Immature natural killer cell (primary cell): ENCODE results near the gene CACNA1D. TPM values are rescaled to one million over a fixed set of nuclear protein-coding genes. Genes with fewer than 3 reads are reported as not detected.

Source experiments
- DNase-seq, 3 donors: peaks; one replicate each; pipeline ENCODE4 v3.0.0; 2022; ENCODE audit warnings: mixed read lengths in 1 of 3
- H3K27ac Mint-ChIP-seq, 6 donors: one replicate each; pipeline ENCODE4 v1.8.0; 2020; ENCODE audit warnings: mixed read lengths in 6 of 6, mild to moderate bottlenecking in 5 of 6, inconsistent platforms in 4 of 6, moderate library complexity in 3 of 6
- H3K27me3 Mint-ChIP-seq, 3 donors: one replicate each; pipeline ENCODE4 v1.8.0; 2020 to 2021; ENCODE audit warnings: low read depth in 3 of 3, mild to moderate bottlenecking in 3 of 3, mixed read lengths in 3 of 3, moderate library complexity in 3 of 3, inconsistent platforms in 1 of 3
- H3K36me3 Mint-ChIP-seq, 3 donors: one replicate each; pipeline ENCODE4 v1.8.0; 2020; ENCODE audit warnings: mixed read lengths in 3 of 3, inconsistent platforms in 2 of 3, mild to moderate bottlenecking in 2 of 3
- H3K4me1 Mint-ChIP-seq, 2 donors: one replicate each; pipeline ENCODE4 v1.8.0; 2020; ENCODE audit warnings: inconsistent platforms in 2 of 2, mild to moderate bottlenecking in 2 of 2, mixed read lengths in 2 of 2, moderate library complexity in 1 of 2
- H3K4me3 Mint-ChIP-seq, 5 donors: one replicate each; pipeline ENCODE4 v1.8.0; 2020; ENCODE audit warnings: mild to moderate bottlenecking in 5 of 5, mixed read lengths in 5 of 5, inconsistent platforms in 3 of 5, moderate library complexity in 3 of 5
- H3K9me3 Mint-ChIP-seq, 6 donors: one replicate each; pipeline ENCODE4 v1.8.0; 2020; ENCODE audit warnings: mild to moderate bottlenecking in 6 of 6, mixed read lengths in 6 of 6, inconsistent platforms in 4 of 6, moderate library complexity in 3 of 6
- polyA plus RNA-seq, 3 donors: library from polyadenylated mRNA; unstranded; fragments of 300-500 nt; fragmentation: Illumina TruSeq; gene quantifications; one replicate each; pipeline ENCODE4 v1.2.3, GENCODE V29; 2021

CACNA1D gene
- polyA plus RNA-seq, 3 donors from 2014 or later, result not detected

DNA sequence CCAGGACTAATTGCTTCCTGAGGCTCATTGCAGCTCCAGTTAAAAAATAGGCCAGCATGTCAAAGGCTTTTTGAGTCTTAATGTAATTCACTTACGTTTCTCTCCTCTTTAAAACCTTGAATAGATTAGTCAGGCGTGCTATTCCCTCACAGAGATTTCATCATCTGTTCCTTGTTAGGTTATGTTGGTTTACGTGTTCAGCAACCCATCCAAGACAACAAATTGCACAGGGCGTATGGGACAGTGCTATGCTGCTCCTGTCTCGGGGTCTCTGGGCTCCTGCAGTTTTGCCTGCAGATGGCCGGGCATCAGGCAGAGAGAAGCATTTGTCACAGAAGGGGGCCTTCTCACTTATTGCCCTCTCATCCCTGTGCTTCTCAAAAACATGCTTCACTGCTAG, 234.7 kb downstream of the CACNA1D start:
- no peak for DNase-seq
- H3K27ac Mint-ChIP-seq, result no peak overlapping the region
- H3K9me3 Mint-ChIP-seq, result no peaks in the 10 kb centered on the region
- H3K4me1 Mint-ChIP-seq, result no peaks in the 10 kb centered on the region
- peaks cover 4 to 8% (median 4%) of the 10 kb centered on the region in 3 donors for H3K27me3 Mint-ChIP-seq
- H3K36me3 Mint-ChIP-seq, result no peaks in the 10 kb centered on the region
- H3K4me3 Mint-ChIP-seq, result no peak overlapping the region

GRCh38 chr3:53729618-53730017, 235.2 kb downstream of the CACNA1D start:
- no peak overlapping the region for H3K4me3 Mint-ChIP-seq
- H3K9me3 Mint-ChIP-seq, result no peaks in the 10 kb centered on the region
- H3K27ac Mint-ChIP-seq, result no peak overlapping the region
- no peaks in the 10 kb centered on the region for H3K4me1 Mint-ChIP-seq
- no peaks in the 10 kb centered on the region for H3K36me3 Mint-ChIP-seq
- DNase-seq, result no peak
- H3K27me3 Mint-ChIP-seq, result peaks cover 4 to 8% (median 4%) of the 10 kb centered on the region in 3 donors

GRCh38 chr3:53730576-53730975, 236.2 kb downstream of the CACNA1D start:
- DNase-seq, result no peak

GRCh38 chr3:53731934-53732624, 237.7 kb downstream of the CACNA1D start:
- Mint-ChIP-seq H3K27ac (no peak overlapping the region), H3K4me3 (no peak overlapping the region), H3K27me3 (peaks cover 0 to 5% (median 3%) of the 10 kb centered on the region in 3 donors), H3K36me3 (no peaks in the 10 kb centered on the region), H3K9me3 (no peaks in the 10 kb centered on the region), H3K4me1 (no peaks in the 10 kb centered on the region)
- DNase-seq, result no peak

More at GRCh38 chr3:53730576-53730975, 236.2 kb downstream of the CACNA1D start:
- peaks cover 0 to 8% (median 3%) of the 10 kb centered on the region in 3 donors for H3K27me3 Mint-ChIP-seq
- no peaks in the 10 kb centered on the region for H3K9me3 Mint-ChIP-seq
- H3K27ac Mint-ChIP-seq, result no peak overlapping the region
- H3K4me1 Mint-ChIP-seq, result no peaks in the 10 kb centered on the region
- no peaks in the 10 kb centered on the region for H3K36me3 Mint-ChIP-seq
- no peak overlapping the region for H3K4me3 Mint-ChIP-seq

DNA sequence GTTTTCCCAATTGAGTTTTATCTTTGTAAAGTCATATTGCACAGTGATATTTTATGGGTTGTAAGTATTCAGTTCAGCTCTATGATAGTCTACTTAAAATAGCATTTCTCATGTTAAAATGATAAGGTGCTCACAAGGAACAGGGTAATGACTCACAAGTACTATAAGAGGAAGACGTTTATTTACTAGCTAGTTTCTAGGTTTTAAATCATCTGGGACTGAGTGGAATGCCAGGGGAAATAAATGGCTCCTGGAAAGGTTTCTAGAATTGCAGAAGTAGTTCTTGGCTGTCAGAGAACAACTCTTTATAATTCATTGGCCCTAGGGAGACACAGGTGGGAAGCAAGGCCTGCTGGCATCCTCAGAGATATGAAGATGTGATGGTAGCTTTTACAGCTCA, 239.0 kb downstream of the CACNA1D start:
- no peak for DNase-seq
- Mint-ChIP-seq H3K36me3 (no peaks in the 10 kb centered on the region), H3K27me3 (peaks cover 0 to 3% (median 2%) of the 10 kb centered on the region in 3 donors), H3K4me1 (no peaks in the 10 kb centered on the region), H3K4me3 (no peak overlapping the region), H3K27ac (no peak overlapping the region), H3K9me3 (no peaks in the 10 kb centered on the region)

DNA sequence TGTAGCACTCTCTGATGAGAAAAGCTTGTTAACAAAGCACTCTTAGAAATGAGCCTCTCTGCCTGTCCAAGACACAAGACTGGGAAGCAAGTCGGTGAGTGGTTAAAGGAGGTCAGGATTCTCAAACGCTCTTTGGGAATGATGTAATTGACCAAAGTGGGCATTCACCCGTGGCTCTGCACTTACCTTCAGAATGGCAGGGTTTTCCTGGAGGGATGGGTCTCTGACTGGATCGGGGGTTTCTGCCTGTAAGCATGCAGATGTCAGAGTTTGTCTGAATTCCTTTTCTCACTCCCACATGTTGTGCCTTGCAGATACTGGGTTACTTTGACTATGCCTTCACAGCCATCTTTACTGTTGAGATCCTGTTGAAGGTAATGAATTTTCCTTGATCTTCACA, 245.6 kb downstream of the CACNA1D start:
- H3K36me3 Mint-ChIP-seq, result no peaks in the 10 kb centered on the region
- peaks cover 0 to 6% (median 0%) of the 10 kb centered on the region in 3 donors for H3K27me3 Mint-ChIP-seq
- H3K4me1 Mint-ChIP-seq, result no peaks in the 10 kb centered on the region
- no peaks in the 10 kb centered on the region for H3K9me3 Mint-ChIP-seq
- no peak overlapping the region for H3K27ac Mint-ChIP-seq
- DNase-seq, result no peak
- no peak overlapping the region for H3K4me3 Mint-ChIP-seq

GRCh38 chr3:53740956-53741355, 246.5 kb downstream of the CACNA1D start:
- peaks cover 0 to 6% (median 0%) of the 10 kb centered on the region in 3 donors for H3K27me3 Mint-ChIP-seq
- no peaks in the 10 kb centered on the region for H3K9me3 Mint-ChIP-seq
- no peaks in the 10 kb centered on the region for H3K4me1 Mint-ChIP-seq
- no peak overlapping the region for H3K4me3 Mint-ChIP-seq
- DNase-seq, result no peak
- H3K27ac Mint-ChIP-seq, result no peak overlapping the region
- no peaks in the 10 kb centered on the region for H3K36me3 Mint-ChIP-seq

DNA sequence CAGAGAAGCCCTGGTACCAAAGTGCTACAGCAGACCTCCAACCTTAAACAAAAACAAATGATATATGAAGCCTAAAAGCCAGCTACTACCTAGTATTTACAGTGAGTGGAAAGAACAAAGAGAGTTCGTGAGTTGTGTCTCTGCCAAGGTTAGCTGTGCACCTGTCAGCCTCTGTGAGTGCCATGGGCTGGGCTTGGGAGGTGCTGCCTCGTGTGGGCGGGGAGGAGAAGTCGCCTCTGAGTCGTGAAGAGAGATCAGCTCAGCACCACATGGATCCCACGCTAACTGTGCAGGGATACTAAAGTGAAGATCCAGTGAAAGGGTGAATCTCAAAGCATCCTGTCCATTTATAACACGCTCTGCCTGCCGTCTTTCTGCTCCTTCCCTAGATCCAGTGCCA, 249.9 kb downstream of the CACNA1D start:
- Mint-ChIP-seq H3K4me3 (no peak overlapping the region), H3K36me3 (no peaks in the 10 kb centered on the region), H3K27me3 (peaks cover 0 to 6% (median 0%) of the 10 kb centered on the region in 3 donors), H3K9me3 (no peaks in the 10 kb centered on the region), H3K4me1 (no peaks in the 10 kb centered on the region), H3K27ac (no peak overlapping the region)
- no peak for DNase-seq

GRCh38 chr3:53747559-53747958, 253.1 kb downstream of the CACNA1D start:
- Mint-ChIP-seq H3K9me3 (no peaks in the 10 kb centered on the region), H3K4me3 (no peak overlapping the region), H3K36me3 (no peaks in the 10 kb centered on the region), H3K4me1 (no peaks in the 10 kb centered on the region), H3K27ac (no peak overlapping the region), H3K27me3 (no peaks in the 10 kb centered on the region)
- no peak for DNase-seq

DNA sequence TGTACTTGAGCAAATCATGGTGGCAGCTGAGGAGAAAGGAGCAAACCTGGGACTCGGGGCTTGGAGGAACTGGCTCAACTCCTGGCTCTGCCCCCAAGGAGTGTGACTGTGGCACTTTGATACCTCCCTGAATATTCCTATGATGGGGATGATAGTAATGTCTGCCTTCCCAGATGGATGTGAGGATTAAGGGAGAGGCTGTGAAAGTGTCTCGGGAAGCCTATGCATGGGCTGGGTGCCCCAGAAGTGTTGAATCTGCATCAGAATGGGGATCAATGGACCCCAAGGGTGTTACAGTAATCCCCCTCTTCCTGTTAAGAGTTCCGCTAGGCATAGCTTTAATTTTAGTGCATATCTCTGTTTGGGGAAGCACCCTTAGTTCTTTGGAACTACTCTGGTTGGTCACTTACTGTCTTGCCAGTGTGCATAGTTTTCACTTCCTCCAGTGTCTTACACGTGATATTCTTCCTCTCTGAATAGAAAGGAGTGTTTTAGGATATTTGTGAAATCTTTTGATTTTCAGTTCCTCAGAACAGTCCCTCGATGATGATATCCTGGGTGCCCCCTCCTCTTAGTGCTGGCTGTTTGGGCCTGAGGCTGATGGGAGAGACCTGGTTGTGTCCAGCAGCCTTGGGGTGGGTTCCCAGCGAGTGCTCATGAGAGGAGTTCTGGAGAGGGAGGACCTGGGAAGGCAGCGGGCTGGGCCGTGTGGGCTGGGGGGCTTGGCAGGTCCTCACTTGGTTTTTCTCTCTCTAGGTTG, 254.3 kb downstream of the CACNA1D start:
- Mint-ChIP-seq H3K27me3 (peaks cover 0 to 2% (median 0%) of the 10 kb centered on the region in 3 donors), H3K9me3 (no peaks in the 10 kb centered on the region), H3K27ac (no peak overlapping the region), H3K4me1 (peaks cover 6 to 7% of the 10 kb centered on the region in 2 donors), H3K4me3 (no peak overlapping the region), H3K36me3 (no peaks in the 10 kb centered on the region)
- DNase-seq, result no peak

GRCh38 chr3:53749448-53749847, 255.0 kb downstream of the CACNA1D start:
- DNase-seq, result no peak
- no peaks in the 10 kb centered on the region for H3K36me3 Mint-ChIP-seq
- H3K27me3 Mint-ChIP-seq, result peaks cover 0 to 2% (median 2%) of the 10 kb centered on the region in 3 donors
- peaks cover 14 to 15% of the 10 kb centered on the region in 2 donors for H3K4me1 Mint-ChIP-seq
- H3K27ac Mint-ChIP-seq, result no peak overlapping the region
- no peaks in the 10 kb centered on the region for H3K9me3 Mint-ChIP-seq
- H3K4me3 Mint-ChIP-seq, result no peak overlapping the region

GRCh38 chr3:53750253-53751210, 256.1 kb downstream of the CACNA1D start:
- no peak overlapping the region for H3K27ac Mint-ChIP-seq
- peaks cover 17 to 18% of the 10 kb centered on the region in 2 donors for H3K4me1 Mint-ChIP-seq
- H3K9me3 Mint-ChIP-seq, result no peaks in the 10 kb centered on the region
- no peaks in the 10 kb centered on the region for H3K36me3 Mint-ChIP-seq
- DNase-seq, result no peak
- peaks cover 0 to 3% (median 2%) of the 10 kb centered on the region in 3 donors for H3K27me3 Mint-ChIP-seq
- no peak overlapping the region for H3K4me3 Mint-ChIP-seq

DNA sequence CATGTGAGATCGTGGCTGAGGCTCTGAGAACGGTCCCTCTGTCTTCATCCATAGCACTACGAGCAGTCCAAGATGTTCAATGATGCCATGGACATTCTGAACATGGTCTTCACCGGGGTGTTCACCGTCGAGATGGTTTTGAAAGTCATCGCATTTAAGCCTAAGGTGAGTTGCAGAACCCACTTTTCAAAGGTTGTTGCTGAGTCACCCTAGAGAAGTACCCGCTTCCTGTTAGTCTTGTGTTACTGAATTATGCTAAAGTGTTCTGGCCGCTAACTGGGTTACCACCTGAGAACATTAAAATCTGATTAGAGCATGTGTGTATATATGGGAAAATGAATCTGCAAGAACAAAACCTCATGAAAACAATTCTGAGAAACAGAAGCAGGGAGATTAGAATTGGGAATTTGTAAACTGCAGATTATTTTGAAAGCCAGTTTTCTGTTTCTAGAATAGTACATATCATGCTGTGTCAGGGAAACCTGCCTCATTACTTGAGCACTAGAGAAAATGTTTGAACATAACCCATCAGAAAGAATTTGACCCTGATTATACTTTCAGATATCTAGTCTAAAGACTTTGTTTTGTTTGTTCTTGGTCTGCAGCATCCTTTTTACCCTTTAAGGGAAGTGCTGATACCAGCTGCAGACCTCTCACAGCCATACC, 259.2 kb downstream of the CACNA1D start:
- H3K27me3 Mint-ChIP-seq, result peaks cover 2 to 4% (median 3%) of the 10 kb centered on the region in 3 donors
- H3K9me3 Mint-ChIP-seq, result no peaks in the 10 kb centered on the region
- peak overlapping the region in 5 of 6 donors; percentile 1 to 55 (median 34) for H3K27ac Mint-ChIP-seq
- no peaks in the 10 kb centered on the region for H3K36me3 Mint-ChIP-seq
- peak overlapping the region in 3 of 5 donors; percentile 12 to 40 (median 12) for H3K4me3 Mint-ChIP-seq
- peak in 2 of 3 donors; percentile 5 to 6 for DNase-seq
- peaks cover 17 to 18% of the 10 kb centered on the region in 2 donors for H3K4me1 Mint-ChIP-seq
